T47D (cell line): Measurements from ENCODE around the gene SPCS3.
"Not testable (repeated sequence)": the region's sequence is repeated elsewhere in the genome, so short reads cannot be mapped to it uniquely, and the experiment has no call there.

Source experiments
- DNase-seq, 2 experiments: peaks; one replicate each; pipeline versions ENCODE4 v3.0.0 to v3.0.0-alpha.2; 2011 to 2012; ENCODE audit warnings: low read depth in 1 of 2, low spot score in 1 of 2
- JUND ChIP-seq: IDR thresholded peaks from 2 replicates; pipeline ENCODE4 v1.6.1; 2012; ENCODE audit warnings: low read depth
- in situ Hi-C: cut with HindIII; loops from 2 replicates; pipeline ENCODE4 v1.10.0; 2016; ENCODE audit warnings: low sequenced_read_pairs, low pct_unique_long_range_greater_than_20kb

SPCS3 gene

GRCh38 chr4:176339936-176340761, 20.4 kb downstream of the SPCS3 start:
- in situ Hi-C loops: no loop called here
- DNase-seq: no peak

GRCh38 chr4:176340871-176341685, 21.3 kb downstream of the SPCS3 start:
- DNase-seq: peak; percentile 11 to 31
- TF ChIP-seq JUND: no peak
- in situ Hi-C loops: no loop called here

More at GRCh38 chr4:176339936-176340761, 20.4 kb downstream of the SPCS3 start:
- no peak for TF ChIP-seq JUND

GRCh38 chr4:176342384-176342783, 22.6 kb downstream of the SPCS3 start:
- TF ChIP-seq JUND: no peak
- in situ Hi-C loops: no loop called here

GRCh38 chr4:176343286-176343685, 23.5 kb downstream of the SPCS3 start:
- in situ Hi-C loops: no loop called here
- no peak for TF ChIP-seq JUND
- no peak for DNase-seq

More at GRCh38 chr4:176342384-176342783, 22.6 kb downstream of the SPCS3 start:
- no peak for DNase-seq

GRCh38 chr4:176345346-176345745, 25.6 kb downstream of the SPCS3 start:
- in situ Hi-C loops, DNase-seq: not testable (repeated sequence)

GRCh38 chr4:176346836-176347235, 27.1 kb downstream of the SPCS3 start:
- in situ Hi-C loops, DNase-seq: not testable (repeated sequence)

- no peak for TF ChIP-seq JUND
- no peak for DNase-seq
- in situ Hi-C loops: no loop called here
Measured at GRCh38 chr4:176350671-176351070, 30.9 kb downstream of the SPCS3 start.

- TF ChIP-seq JUND: no peak
- no peak for DNase-seq
- in situ Hi-C loops: no loop called here
Measured at GRCh38 chr4:176354884-176355283, 35.1 kb downstream of the SPCS3 start.

GRCh38 chr4:176357359-176358082, 37.8 kb downstream of the SPCS3 start:
- no peak for TF ChIP-seq JUND
- in situ Hi-C loops: no loop called here
- no peak for DNase-seq

GRCh38 chr4:176358083-176358469, 38.3 kb downstream of the SPCS3 start:
- DNase-seq: no peak
- in situ Hi-C loops: no loop called here
- TF ChIP-seq JUND: no peak

GRCh38 chr4:176359590-176359989, 39.8 kb downstream of the SPCS3 start:
- in situ Hi-C loops: no loop called here
- DNase-seq: no peak
- TF ChIP-seq JUND: no peak

- in situ Hi-C loops: no loop called here
- DNase-seq: no peak
- TF ChIP-seq JUND: no peak
Measured at GRCh38 chr4:176360446-176360845, 40.7 kb downstream of the SPCS3 start.
